GM12878 (cell line): ENCODE results near the gene SLC24A4. TPM values are rescaled to one million over a fixed set of nuclear protein-coding genes. Genes with fewer than 3 reads are reported as not detected.
A peak's percentile ranks its signal among the peaks of the same experiment; 100 is the strongest.

Experiments
- ATF7 ChIP-seq: fragments of 450-650 bp; IDR thresholded peaks from 2 replicates; pipeline ENCODE4 v1.6.1; 2016; ENCODE audit warnings: low read depth, mild to moderate bottlenecking
- BHLHE40 ChIP-seq, 2 experiments: fragments of 450-650 bp in 1 of 2; IDR thresholded peaks; 2 replicates each; pipeline ENCODE4 v1.6.1; 2011 to 2017; ENCODE audit warnings: low read depth in 2 of 2, borderline replicate concordance in 1 of 2, improper control_type of control experiment in 1 of 2, low read length in 1 of 2, mild to moderate bottlenecking in 1 of 2
- DPF2 ChIP-seq: fragments of 450-650 bp; IDR thresholded peaks from 2 replicates; pipeline ENCODE4 v1.6.1; 2017; ENCODE audit warnings: mild to moderate bottlenecking
- HCFC1 ChIP-seq: fragments of 150-350 bp; IDR thresholded peaks from 2 replicates; pipeline ENCODE4 v1.6.1; 2014; ENCODE audit warnings: low read length
- RCOR1 ChIP-seq: conservative IDR thresholded peaks from 2 replicates; pipeline ENCODE4 v1.6.1; 2012; ENCODE audit warnings: low read depth, low read length, improper control_type of control experiment
- ZNF24 ChIP-seq: fragments of 450-650 bp; IDR thresholded peaks from 2 replicates; pipeline ENCODE4 v1.6.1; 2017; ENCODE audit warnings: antibody characterized with exemption, mild to moderate bottlenecking
- polyA plus RNA-seq, 11 experiments: library from polyadenylated mRNA; depleted of rRNA in 4 of 11; unstranded in 6 of 11; stranded (reverse) in 5 of 11; fragments of >200 nt; fragmentation: Nextera tagmentation in 4 of 11; fragmentation: Illumina TruSeq in 1 of 11; extraction: Ambion mirVana in 4 of 11; extraction: Trizol in 1 of 11; gene quantifications; 1 replicate in 1 of 11; 2 replicates in 10 of 11; pipeline versions ENCODE4 v1.2.1 to v1.2.3, GENCODE V29; 2011 to 2016; ENCODE audit warnings: inconsistent platforms in 2 of 11, missing spikeins in 2 of 11, low read depth in 1 of 11
- total RNA-seq, 4 experiments: library from RNA; depleted of rRNA in 3 of 4; stranded (reverse); fragments of >200 nt in 3 of 4; fragmentation: Illumina TruSeq in 1 of 4; extraction: Trizol in 1 of 4; gene quantifications; 2 replicates each; pipeline versions ENCODE4 v1.2.1 to v1.2.3, GENCODE V29; 2013 to 2021
- TF ChIP-seq, protein P1 (sequence below): fragments of 450-650 bp; IDR thresholded peaks from 2 replicates; pipeline ENCODE4 v1.6.1; 2017; ENCODE audit warnings: mild to moderate bottlenecking, moderate library complexity

The SLC24A4 gene
- total and polyA plus RNA-seq, 10 of the 15 experiments (the other 5 are each of a cell fraction or from before 2014, with no cell fraction given) = under 0.01 to 0.46 (median 0.04) TPM; not detected in 5

- TF ChIP-seq BHLHE40 (IDR thresholded peaks at IDR 0.05; ENCODE audit: borderline replicate concordance in 1 of 2, low read depth in 2 of 2, low read length in 1 of 2) (peak; percentile 8 to 56; a peak in 1 of 4 replicates), ATF7 (no peak), HCFC1 (no peak), ZNF24 (no peak), RCOR1 (no peak), DPF2 (no peak)
- TF ChIP-seq, protein P1, sequence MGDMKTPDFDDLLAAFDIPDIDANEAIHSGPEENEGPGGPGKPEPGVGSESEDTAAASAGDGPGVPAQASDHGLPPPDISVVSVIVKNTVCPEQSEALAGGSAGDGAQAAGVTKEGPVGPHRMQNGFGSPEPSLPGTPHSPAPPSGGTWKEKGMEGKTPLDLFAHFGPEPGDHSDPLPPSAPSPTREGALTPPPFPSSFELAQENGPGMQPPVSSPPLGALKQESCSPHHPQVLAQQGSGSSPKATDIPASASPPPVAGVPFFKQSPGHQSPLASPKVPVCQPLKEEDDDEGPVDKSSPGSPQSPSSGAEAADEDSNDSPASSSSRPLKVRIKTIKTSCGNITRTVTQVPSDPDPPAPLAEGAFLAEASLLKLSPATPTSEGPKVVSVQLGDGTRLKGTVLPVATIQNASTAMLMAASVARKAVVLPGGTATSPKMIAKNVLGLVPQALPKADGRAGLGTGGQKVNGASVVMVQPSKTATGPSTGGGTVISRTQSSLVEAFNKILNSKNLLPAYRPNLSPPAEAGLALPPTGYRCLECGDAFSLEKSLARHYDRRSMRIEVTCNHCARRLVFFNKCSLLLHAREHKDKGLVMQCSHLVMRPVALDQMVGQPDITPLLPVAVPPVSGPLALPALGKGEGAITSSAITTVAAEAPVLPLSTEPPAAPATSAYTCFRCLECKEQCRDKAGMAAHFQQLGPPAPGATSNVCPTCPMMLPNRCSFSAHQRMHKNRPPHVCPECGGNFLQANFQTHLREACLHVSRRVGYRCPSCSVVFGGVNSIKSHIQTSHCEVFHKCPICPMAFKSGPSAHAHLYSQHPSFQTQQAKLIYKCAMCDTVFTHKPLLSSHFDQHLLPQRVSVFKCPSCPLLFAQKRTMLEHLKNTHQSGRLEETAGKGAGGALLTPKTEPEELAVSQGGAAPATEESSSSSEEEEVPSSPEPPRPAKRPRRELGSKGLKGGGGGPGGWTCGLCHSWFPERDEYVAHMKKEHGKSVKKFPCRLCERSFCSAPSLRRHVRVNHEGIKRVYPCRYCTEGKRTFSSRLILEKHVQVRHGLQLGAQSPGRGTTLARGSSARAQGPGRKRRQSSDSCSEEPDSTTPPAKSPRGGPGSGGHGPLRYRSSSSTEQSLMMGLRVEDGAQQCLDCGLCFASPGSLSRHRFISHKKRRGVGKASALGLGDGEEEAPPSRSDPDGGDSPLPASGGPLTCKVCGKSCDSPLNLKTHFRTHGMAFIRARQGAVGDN = no peak
Observed at GRCh38 chr14:92439537-92440344, 116.8 kb downstream of the SLC24A4 start (continued).
